Activated naive CD8-positive, alpha-beta T cell (primary cell): ENCODE data around the gene CENPT.

Experiments
- H3K27ac Mint-ChIP-seq: one replicate; pipeline ENCODE4 v1.8.0; 2021; ENCODE audit warnings: mixed read lengths
- H3K27me3 Mint-ChIP-seq: one replicate; pipeline ENCODE4 v1.8.0; 2021; ENCODE audit warnings: mixed read lengths
- H3K36me3 Mint-ChIP-seq: one replicate; pipeline ENCODE4 v1.8.0; 2021; ENCODE audit warnings: mixed read lengths
- H3K4me1 Mint-ChIP-seq: one replicate; pipeline ENCODE4 v1.8.0; 2021; ENCODE audit warnings: low read depth, mixed read lengths
- H3K4me3 Mint-ChIP-seq: one replicate; pipeline ENCODE4 v1.8.0; 2021; ENCODE audit warnings: mild to moderate bottlenecking, mixed read lengths
- H3K9me3 Mint-ChIP-seq: one replicate; pipeline ENCODE4 v1.8.0; 2021; ENCODE audit warnings: low read depth, mixed read lengths

The CENPT gene

GRCh38 chr16:67881621-67882161 is 34.2 kb upstream of the CENPT start:
- no peaks in the 10 kb centered on the region for H3K36me3 Mint-ChIP-seq
- no peaks in the 10 kb centered on the region for H3K9me3 Mint-ChIP-seq
- H3K27me3 Mint-ChIP-seq: no peaks in the 10 kb centered on the region
- no peak overlapping the region for H3K4me3 Mint-ChIP-seq
- no peaks in the 10 kb centered on the region for H3K4me1 Mint-ChIP-seq
- H3K27ac Mint-ChIP-seq: no peak overlapping the region

- H3K27ac Mint-ChIP-seq: peak overlapping the region; percentile 77
- peaks cover 7% of the 10 kb centered on the region for H3K4me1 Mint-ChIP-seq
Observed at GRCh38 chr16:67880584-67880983, 33.1 kb upstream of the CENPT start.

GRCh38 chr16:67879936-67880335 is 32.4 kb upstream of the CENPT start:
- H3K27ac Mint-ChIP-seq: no peak overlapping the region
- H3K4me1 Mint-ChIP-seq: peaks cover 14% of the 10 kb centered on the region
- no peaks in the 10 kb centered on the region for H3K36me3 Mint-ChIP-seq
- no peaks in the 10 kb centered on the region for H3K9me3 Mint-ChIP-seq
- H3K27me3 Mint-ChIP-seq: no peaks in the 10 kb centered on the region
- no peak overlapping the region for H3K4me3 Mint-ChIP-seq

More at GRCh38 chr16:67880584-67880983, 33.1 kb upstream of the CENPT start:
- H3K27me3 Mint-ChIP-seq: no peaks in the 10 kb centered on the region
- H3K9me3 Mint-ChIP-seq: no peaks in the 10 kb centered on the region
- H3K4me3 Mint-ChIP-seq: no peak overlapping the region
- H3K36me3 Mint-ChIP-seq: no peaks in the 10 kb centered on the region

GRCh38 chr16:67879462-67879861 is 32.0 kb upstream of the CENPT start:
- Mint-ChIP-seq H3K27ac (no peak overlapping the region), H3K4me3 (no peak overlapping the region), H3K27me3 (no peaks in the 10 kb centered on the region), H3K36me3 (no peaks in the 10 kb centered on the region), H3K9me3 (no peaks in the 10 kb centered on the region), H3K4me1 (peaks cover 18% of the 10 kb centered on the region)

DNA sequence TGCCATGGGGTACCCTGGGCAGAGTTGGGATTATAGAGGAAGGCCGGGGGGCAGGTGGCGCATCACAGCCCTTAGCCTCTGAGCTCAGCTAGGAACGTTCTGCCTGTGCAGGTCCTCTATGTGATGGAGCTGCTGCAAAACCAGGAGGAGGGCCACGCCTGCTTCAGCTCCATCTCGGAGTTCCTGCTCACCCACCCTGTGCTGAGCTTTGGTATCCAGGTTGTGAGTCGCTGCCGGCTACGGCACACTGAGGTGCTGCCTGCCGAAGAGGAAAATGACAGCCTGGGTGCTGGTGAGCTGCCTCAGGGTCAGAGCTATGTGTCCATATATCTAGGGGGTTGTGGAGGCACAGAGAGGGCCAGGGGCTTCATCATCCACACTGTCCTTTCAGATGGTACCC is 31.4 kb upstream of the CENPT start:
- H3K9me3 Mint-ChIP-seq: no peaks in the 10 kb centered on the region
- no peak overlapping the region for H3K27ac Mint-ChIP-seq
- no peaks in the 10 kb centered on the region for H3K27me3 Mint-ChIP-seq
- peaks cover 24% of the 10 kb centered on the region for H3K4me1 Mint-ChIP-seq
- no peaks in the 10 kb centered on the region for H3K36me3 Mint-ChIP-seq
- no peak overlapping the region for H3K4me3 Mint-ChIP-seq

GRCh38 chr16:67878232-67878631 is 30.7 kb upstream of the CENPT start:
- no peak overlapping the region for H3K4me3 Mint-ChIP-seq
- peaks cover 27% of the 10 kb centered on the region for H3K4me1 Mint-ChIP-seq
- no peaks in the 10 kb centered on the region for H3K27me3 Mint-ChIP-seq
- no peaks in the 10 kb centered on the region for H3K9me3 Mint-ChIP-seq
- no peak overlapping the region for H3K27ac Mint-ChIP-seq
- H3K36me3 Mint-ChIP-seq: no peaks in the 10 kb centered on the region

- Mint-ChIP-seq H3K4me3 (no peak overlapping the region), H3K9me3 (no peaks in the 10 kb centered on the region), H3K27ac (no peak overlapping the region), H3K4me1 (peaks cover 34% of the 10 kb centered on the region), H3K36me3 (no peaks in the 10 kb centered on the region), H3K27me3 (no peaks in the 10 kb centered on the region)
Observed at GRCh38 chr16:67877064-67877463, 29.6 kb upstream of the CENPT start.

GRCh38 chr16:67874372-67874771 is 26.9 kb upstream of the CENPT start:
- Mint-ChIP-seq H3K36me3 (no peaks in the 10 kb centered on the region), H3K27ac (peak overlapping the region; percentile 89), H3K4me1 (peaks cover 34% of the 10 kb centered on the region), H3K4me3 (peak overlapping the region; percentile 91), H3K27me3 (no peaks in the 10 kb centered on the region), H3K9me3 (no peaks in the 10 kb centered on the region)

DNA sequence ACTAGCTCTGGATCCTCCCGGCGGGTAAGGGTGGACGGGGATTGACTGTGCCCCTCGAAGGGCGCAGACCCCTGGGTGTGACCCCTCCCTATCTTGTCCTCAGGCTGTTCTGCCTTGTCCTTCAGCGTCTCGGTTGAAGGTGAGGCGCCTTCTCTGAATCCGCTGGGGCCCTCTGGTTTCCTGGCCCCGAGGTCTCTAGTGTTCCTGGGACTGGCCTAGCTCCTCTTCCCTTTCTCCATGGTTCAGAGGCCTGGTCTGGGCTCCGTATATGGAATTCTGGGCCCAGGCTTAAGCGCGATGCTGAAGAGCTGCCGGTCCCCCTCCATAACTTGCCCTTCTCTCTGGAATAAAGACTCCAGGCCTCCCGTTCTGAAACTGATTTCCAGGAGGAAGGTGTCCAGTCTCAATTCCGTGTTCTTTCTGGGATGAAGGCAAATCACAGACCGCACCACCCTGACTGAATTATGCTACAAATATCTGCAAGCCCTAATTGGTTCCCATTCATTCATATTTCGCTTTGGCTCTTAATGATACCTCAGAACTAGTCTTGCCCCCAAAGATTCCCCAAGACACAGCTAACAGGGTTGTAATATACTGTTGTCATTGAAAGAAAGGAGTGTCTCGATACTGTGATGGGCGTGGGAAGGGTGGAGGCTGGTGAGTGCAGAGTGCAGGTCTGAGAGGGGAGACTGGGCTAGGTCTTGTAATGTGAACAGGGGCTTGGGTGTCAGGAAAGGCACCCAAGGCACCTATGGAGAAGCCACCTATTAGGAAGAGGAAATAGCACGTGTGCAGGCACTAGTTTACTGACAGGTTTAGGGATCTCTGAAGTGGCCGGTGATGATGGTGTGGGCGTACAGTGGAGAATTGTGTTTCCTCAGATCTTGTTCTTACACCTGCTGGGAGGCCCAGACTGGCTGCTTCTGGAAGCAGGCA is 26.2 kb upstream of the CENPT start:
- Mint-ChIP-seq H3K36me3 (no peaks in the 10 kb centered on the region), H3K4me1 (peaks cover 34% of the 10 kb centered on the region), H3K9me3 (no peaks in the 10 kb centered on the region), H3K27me3 (no peaks in the 10 kb centered on the region), H3K27ac (peak overlapping the region; percentile 89), H3K4me3 (peak overlapping the region; percentile 91)

- Mint-ChIP-seq H3K36me3 (no peaks in the 10 kb centered on the region), H3K4me1 (peaks cover 34% of the 10 kb centered on the region), H3K27ac (peak within 1 kb of the TSS; percentile 89), H3K9me3 (no peaks in the 10 kb centered on the region), H3K4me3 (peak within 1 kb of the TSS; percentile 91), H3K27me3 (no peaks in the 10 kb centered on the region)
Observed at GRCh38 chr16:67872631-67873434, 25.3 kb upstream of the CENPT start, which contains the start of gene EDC4. Gene EDC4 (plus strand): TSS chr16:67873052. CDS start chr16:67873262, 210 bp downstream.

- Mint-ChIP-seq H3K4me3 (peak overlapping the region; percentile 91), H3K27ac (peak overlapping the region; percentile 50), H3K36me3 (no peaks in the 10 kb centered on the region), H3K27me3 (no peaks in the 10 kb centered on the region), H3K9me3 (no peaks in the 10 kb centered on the region), H3K4me1 (peaks cover 34% of the 10 kb centered on the region)
Observed at GRCh38 chr16:67872131-67872630, 24.7 kb upstream of the CENPT start.

- Mint-ChIP-seq H3K4me1 (peaks cover 33% of the 10 kb centered on the region), H3K27me3 (no peaks in the 10 kb centered on the region), H3K4me3 (no peak overlapping the region), H3K27ac (no peak overlapping the region), H3K36me3 (no peaks in the 10 kb centered on the region), H3K9me3 (no peaks in the 10 kb centered on the region)
Observed at GRCh38 chr16:67871256-67871655, 23.8 kb upstream of the CENPT start.

- Mint-ChIP-seq H3K36me3 (no peaks in the 10 kb centered on the region), H3K27ac (no peak overlapping the region), H3K4me1 (peaks cover 18% of the 10 kb centered on the region), H3K9me3 (no peaks in the 10 kb centered on the region), H3K27me3 (no peaks in the 10 kb centered on the region), H3K4me3 (no peak overlapping the region)
Observed at GRCh38 chr16:67869653-67870052, 22.2 kb upstream of the CENPT start.

DNA sequence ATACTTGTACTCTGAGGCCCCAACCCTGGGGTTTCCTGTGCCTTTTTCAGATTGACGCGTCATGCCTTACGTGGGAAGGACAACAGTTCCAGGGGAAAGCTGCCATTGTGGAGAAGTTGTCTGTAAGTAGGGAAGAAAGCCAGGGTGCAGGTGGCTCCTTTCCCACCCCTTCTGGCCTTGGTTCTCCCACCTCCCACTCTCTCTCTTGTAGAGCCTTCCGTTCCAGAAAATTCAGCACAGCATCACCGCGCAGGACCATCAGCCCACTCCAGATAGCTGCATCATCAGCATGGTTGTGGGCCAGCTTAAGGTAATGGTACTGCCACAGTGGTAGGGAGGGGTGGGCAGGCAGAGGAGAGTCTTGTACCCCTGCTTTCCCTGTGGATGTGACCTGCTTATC is 20.8 kb upstream of the CENPT start:
- Mint-ChIP-seq H3K36me3 (no peaks in the 10 kb centered on the region), H3K27me3 (no peaks in the 10 kb centered on the region), H3K4me3 (no peak overlapping the region), H3K9me3 (no peaks in the 10 kb centered on the region), H3K27ac (no peak overlapping the region), H3K4me1 (peaks cover 7% of the 10 kb centered on the region)

- H3K36me3 Mint-ChIP-seq: no peaks in the 10 kb centered on the region
- H3K27me3 Mint-ChIP-seq: no peaks in the 10 kb centered on the region
- H3K27ac Mint-ChIP-seq: no peak overlapping the region
- no peaks in the 10 kb centered on the region for H3K4me1 Mint-ChIP-seq
- no peaks in the 10 kb centered on the region for H3K9me3 Mint-ChIP-seq
- no peak overlapping the region for H3K4me3 Mint-ChIP-seq
Observed at GRCh38 chr16:67865318-67865717, 17.8 kb upstream of the CENPT start.
